Spleen (tissue), 11 donors: ENCODE data around the gene HOXC11. TPM values are rescaled to one million over a fixed set of nuclear protein-coding genes. Genes with fewer than 3 reads are reported as not detected.

ENCODE experiments used
- DNase-seq: peaks from one replicate; pipeline ENCODE4 v3.0.0-alpha.2; 2020
- H3K27ac ChIP-seq, 8 donors: fragments of 200-600 bp; sonication (generic) in 7 of 8; 1 replicate in 4 of 8; 2 replicates in 4 of 8; pipeline versions ENCODE4 v1.5.0 to v1.8.0; 2016 to 2021; ENCODE audit warnings: inconsistent platforms in 4 of 8, mild to moderate bottlenecking in 4 of 8, moderate library complexity in 1 of 8
- H3K27me3 ChIP-seq, 7 donors: fragments of 200-600 bp; sonication (generic) in 6 of 7; replicated peaks in 1 of 7; 1 replicate in 4 of 7; 2 replicates in 3 of 7; pipeline versions ENCODE4 v1.5.0 to v1.8.0; 2016 to 2021; ENCODE audit warnings: inconsistent platforms in 3 of 7, mild to moderate bottlenecking in 1 of 7
- H3K36me3 ChIP-seq, 6 donors: fragments of 200-600 bp; sonication (generic) in 5 of 6; 1 replicate in 4 of 6; 2 replicates in 2 of 6; pipeline versions ENCODE4 v1.5.0 to v1.8.0; 2016 to 2021; ENCODE audit warnings: inconsistent platforms in 2 of 6
- H3K4me1 ChIP-seq, 6 donors: fragments of 200-600 bp; sonication (generic) in 5 of 6; 1 replicate in 3 of 6; 2 replicates in 3 of 6; pipeline versions ENCODE4 v1.5.0 to v1.8.0; 2016 to 2021; ENCODE audit warnings: inconsistent platforms in 3 of 6
- H3K4me3 ChIP-seq, 8 donors: fragments of 200-600 bp; sonication (generic) in 7 of 8; 1 replicate in 4 of 8; 2 replicates in 4 of 8; pipeline versions ENCODE4 v1.5.0 to v1.8.0; 2016 to 2021; ENCODE audit warnings: inconsistent platforms in 4 of 8, mild to moderate bottlenecking in 4 of 8, moderate library complexity in 2 of 8
- H3K9me3 ChIP-seq, 8 donors: fragments of 200-600 bp; sonication (generic) in 7 of 8; 1 replicate in 4 of 8; 2 replicates in 4 of 8; pipeline versions ENCODE4 v1.5.0 to v1.8.0; 2016 to 2021; ENCODE audit warnings: inconsistent platforms in 4 of 8
- CTCF ChIP-seq, 11 experiments: fragments of 200-600 bp in 7 of 11; fragments of 450-650 bp in 4 of 11; sonication (generic) in 4 of 11; IDR thresholded peaks in 8 of 11; conservative IDR thresholded peaks in 3 of 11; 1 replicate in 7 of 11; 2 replicates in 4 of 11; pipeline versions ENCODE4 v1.4.0 to v1.8.0; 2016 to 2021; ENCODE audit warnings: antibody characterized with exemption in 11 of 11, inconsistent platforms in 4 of 11, mild to moderate bottlenecking in 1 of 11
- POLR2A ChIP-seq, 3 donors: fragments of 450-650 bp; IDR thresholded peaks; one replicate each; pipeline ENCODE4 v1.5.1; 2017; ENCODE audit warnings: antibody characterized with exemption in 3 of 3, mild to moderate bottlenecking in 1 of 3
- POLR2AphosphoS5 ChIP-seq, 3 donors: sonication (generic); formaldehyde crosslinking; IDR thresholded peaks; one replicate each; pipeline ENCODE4 v1.5.1; 2017; ENCODE audit warnings: antibody characterized with exemption in 3 of 3
- WGBS, 5 donors: extraction: QIAGEN DNeasy Blood & Tissue Kit in 3 of 5; methylation state at CpG; one replicate each; pipeline versions ENCODE4 v1.1.5 to v1.1.7; 2013 to 2018; 5-methylcytosine and 5-hydroxymethylcytosine counted together
- intact Hi-C: fragments of 100-400 bp; cut with DNase I; formaldehyde crosslinking; loops from one replicate; pipeline ENCODE4 v1.15.0; 2023; ENCODE audit warnings: low total_unique reads
- polyA plus RNA-seq, 3 donors: library from polyadenylated mRNA; stranded (reverse); fragments of 200-250 nt; gene quantifications; one replicate each; pipeline ENCODE4 v1.2.1, GENCODE V29; 2013
- total RNA-seq, 7 donors: library from RNA; depleted of rRNA in 3 of 7; stranded (reverse); fragments of >200 nt in 3 of 7; fragmentation: NEBNext Ultra II Directional in 4 of 7; extraction: Animal tissue kit (Norgen Biotek cat#: 25700) in 4 of 7; gene quantifications; one replicate each; pipeline versions ENCODE4 v1.1.0 to v1.2.1, GENCODE V29; 2016 to 2021
- donor health status: healthy with polysubstance abuse.
- donor health status: DM: no; HTN: no; CAD: no; lungs with moderate emphysema.
- donor health status: DM: no; HTN: no; CAD: no.
- donor health status: Bipolar disorder and iron deficiency.
- donor health status: healthy.
- donor health status: DM: no; HTN: no; CAD: no.
- donor health status: DM: yes; HTN: yes; CAD: no.

HOXC11 gene
- total and polyA plus RNA-seq, 10 donors: not detected

DNA sequence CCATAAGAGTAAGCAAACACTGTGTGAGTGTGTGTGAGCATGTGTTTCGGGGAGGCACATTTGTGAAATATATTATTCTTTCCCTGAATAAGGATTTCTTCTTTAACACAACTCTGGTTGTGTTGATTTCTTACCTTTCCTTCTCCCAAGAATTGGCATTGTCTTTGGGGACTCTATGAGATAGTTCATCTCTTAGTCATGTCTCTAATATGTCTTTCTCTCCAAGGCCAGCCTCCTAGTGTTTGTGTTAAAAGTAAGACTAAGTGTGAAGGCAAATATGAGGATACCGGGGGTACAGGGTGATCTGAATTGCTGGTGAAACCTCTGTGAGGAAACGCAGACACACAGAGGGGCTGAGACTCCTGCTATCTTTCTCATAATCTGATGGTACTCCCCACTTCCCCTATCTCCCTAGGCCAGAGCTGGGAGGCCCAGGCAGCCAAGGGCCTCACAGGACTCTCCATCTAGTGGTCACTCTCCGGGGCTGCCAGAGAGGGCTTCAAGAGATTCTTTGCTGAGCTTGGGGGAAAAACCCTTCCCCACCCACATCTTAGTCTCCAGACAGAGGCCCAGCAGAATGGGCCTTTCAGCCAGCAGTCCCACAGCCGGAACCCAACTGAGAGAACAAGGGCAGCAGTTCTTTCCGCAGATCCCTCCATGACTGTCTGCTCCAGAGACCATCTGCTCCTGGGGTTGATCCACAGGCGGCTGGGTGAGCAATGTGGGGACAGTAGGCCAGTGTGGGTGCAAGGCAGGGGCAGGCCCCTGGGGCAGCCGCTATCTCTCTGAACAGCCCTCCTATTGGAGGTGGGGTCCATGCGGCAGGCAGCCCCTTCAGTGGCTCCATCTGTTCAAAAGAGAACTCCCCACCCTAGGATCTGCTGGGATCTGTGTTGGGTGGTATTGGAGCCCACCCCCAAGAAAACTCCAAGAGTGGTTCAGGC is 24.0 kb upstream of the HOXC11 start:
- WGBS, 5 donors: 28 to 42% (median 29%) methylated on average over 8 to 9 of the region's 9 CpGs
- intact Hi-C loops: no loop called here
- H3K9me3 ChIP-seq: peaks cover 0 to 7% (median 0%) of the 10 kb centered on the region in 8 donors
- no peak for DNase-seq
- no peaks in the 10 kb centered on the region for H3K36me3 ChIP-seq
- H3K4me1 ChIP-seq: peaks cover 0 to 33% (median 2%) of the 10 kb centered on the region in 6 donors
- no peak overlapping the region for H3K4me3 ChIP-seq
- H3K27me3 ChIP-seq: peaks cover 28 to 100% (median 97%) of the 10 kb centered on the region in 7 donors
- TF ChIP-seq POLR2AphosphoS5 (IDR thresholded peaks at IDR 0.05): no peak
- TF ChIP-seq POLR2A (IDR thresholded peaks at IDR 0.05): no peak
- no peak for TF ChIP-seq CTCF (IDR thresholded peaks at IDR 0.05 in 8 of 11, conservative IDR thresholded peaks at IDR 0.05 in 3 of 11)
- no peak overlapping the region for H3K27ac ChIP-seq

GRCh38 chr12:53949631-53950436 is 23.1 kb upstream of the HOXC11 start:
- Histone ChIP-seq H3K27me3 (peaks cover 31 to 100% (median 97%) of the 10 kb centered on the region in 7 donors), H3K9me3 (peaks cover 0 to 7% (median 0%) of the 10 kb centered on the region in 8 donors), H3K36me3 (no peaks in the 10 kb centered on the region), H3K27ac (no peak overlapping the region), H3K4me3 (no peak overlapping the region), H3K4me1 (peaks cover 0 to 33% (median 3%) of the 10 kb centered on the region in 6 donors)
- WGBS, 5 donors: 5 to 11% (median 7%) methylated on average over 32 to 34 of the region's 34 CpGs
- no peak for DNase-seq
- TF ChIP-seq POLR2AphosphoS5 (IDR thresholded peaks at IDR 0.05) (no peak), CTCF (IDR thresholded peaks at IDR 0.05 in 8 of 11, conservative IDR thresholded peaks at IDR 0.05 in 3 of 11) (no peak), POLR2A (IDR thresholded peaks at IDR 0.05) (no peak)
- intact Hi-C loops: no loop called here

DNA sequence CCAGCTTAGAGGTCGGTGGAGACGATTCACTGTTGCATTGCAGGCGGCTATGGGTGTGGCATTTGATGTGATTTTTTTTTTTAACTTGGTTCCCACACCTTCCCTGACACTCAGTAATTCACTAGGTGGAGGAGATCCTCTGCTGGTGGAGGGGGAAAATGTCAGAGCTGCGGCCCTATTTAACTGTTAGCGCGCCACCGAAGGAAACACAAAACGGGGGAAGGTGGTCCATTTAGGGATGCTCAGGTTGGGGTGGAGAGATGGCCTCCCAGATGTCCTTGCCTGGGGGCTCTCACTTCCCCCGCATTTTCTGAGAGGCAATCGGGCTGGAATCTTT is 22.5 kb upstream of the HOXC11 start:
- no peaks in the 10 kb centered on the region for H3K36me3 ChIP-seq
- H3K27ac ChIP-seq: no peak overlapping the region
- no peak overlapping the region for H3K4me3 ChIP-seq
- H3K4me1 ChIP-seq: peaks cover 0 to 35% (median 6%) of the 10 kb centered on the region in 6 donors
- TF ChIP-seq POLR2AphosphoS5 (IDR thresholded peaks at IDR 0.05) (no peak), POLR2A (IDR thresholded peaks at IDR 0.05) (no peak), CTCF (IDR thresholded peaks at IDR 0.05 in 8 of 11, conservative IDR thresholded peaks at IDR 0.05 in 3 of 11) (no peak)
- WGBS, 5 donors: 4 to 15% (median 7%) methylated on average over 10 of the region's 10 CpGs
- no peak for DNase-seq
- H3K27me3 ChIP-seq: peaks cover 33 to 100% (median 97%) of the 10 kb centered on the region in 7 donors
- peaks cover 0 to 7% (median 0%) of the 10 kb centered on the region in 8 donors for H3K9me3 ChIP-seq
- intact Hi-C loops: no loop called here
